NCI-H146 treated with DMSO at 0.1 percent for 48 hours (cell line): ENCODE measurements around the gene TMC6.
A peak's percentile ranks its signal among the peaks of the same experiment; 100 is the strongest.
"Not testable (repeated sequence)": the region's sequence is repeated elsewhere in the genome, so short reads cannot be mapped to it uniquely, and the experiment has no call there.

Experiments
- DNase-seq: peaks from one replicate; lab custom pipeline; 2025; ENCODE audit not compliant: unreplicated experiment; lab: John Stamatoyannopoulos, UW

The TMC6 gene

DNA sequence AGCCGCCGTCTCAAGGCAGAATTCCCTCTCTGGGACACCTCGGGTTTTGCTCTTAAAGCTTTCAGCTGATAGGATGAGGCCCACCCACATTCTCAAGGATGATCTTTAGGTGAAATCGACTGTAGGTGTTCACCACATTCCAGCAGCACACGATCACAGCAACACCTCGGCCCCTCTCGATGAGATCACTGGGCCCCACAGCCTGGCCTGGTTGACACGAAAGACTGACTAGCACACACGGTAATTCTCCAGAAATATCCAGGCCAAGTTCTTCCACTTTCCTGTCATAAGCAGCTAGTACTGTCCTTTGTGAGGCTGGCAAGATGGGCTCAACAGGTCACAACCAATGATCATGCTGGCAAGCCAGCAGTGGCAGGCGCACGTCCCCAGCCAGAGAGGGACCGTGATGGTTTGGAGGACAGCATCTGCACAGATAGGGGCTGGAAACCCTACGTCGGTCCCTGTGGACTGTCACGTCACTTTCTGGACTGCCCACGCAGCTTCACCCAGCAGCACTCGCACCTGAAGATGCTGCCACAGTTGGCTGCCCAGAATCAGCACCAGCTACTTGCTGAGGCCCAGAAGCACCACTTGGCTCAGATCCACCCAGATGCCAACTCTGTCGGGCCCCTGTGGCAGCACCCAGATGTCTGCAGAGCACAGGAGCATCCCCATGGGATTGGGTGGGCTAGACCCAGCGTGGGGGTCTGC, 17.4 kb downstream of the TMC6 start:
- no peak for DNase-seq

DNA sequence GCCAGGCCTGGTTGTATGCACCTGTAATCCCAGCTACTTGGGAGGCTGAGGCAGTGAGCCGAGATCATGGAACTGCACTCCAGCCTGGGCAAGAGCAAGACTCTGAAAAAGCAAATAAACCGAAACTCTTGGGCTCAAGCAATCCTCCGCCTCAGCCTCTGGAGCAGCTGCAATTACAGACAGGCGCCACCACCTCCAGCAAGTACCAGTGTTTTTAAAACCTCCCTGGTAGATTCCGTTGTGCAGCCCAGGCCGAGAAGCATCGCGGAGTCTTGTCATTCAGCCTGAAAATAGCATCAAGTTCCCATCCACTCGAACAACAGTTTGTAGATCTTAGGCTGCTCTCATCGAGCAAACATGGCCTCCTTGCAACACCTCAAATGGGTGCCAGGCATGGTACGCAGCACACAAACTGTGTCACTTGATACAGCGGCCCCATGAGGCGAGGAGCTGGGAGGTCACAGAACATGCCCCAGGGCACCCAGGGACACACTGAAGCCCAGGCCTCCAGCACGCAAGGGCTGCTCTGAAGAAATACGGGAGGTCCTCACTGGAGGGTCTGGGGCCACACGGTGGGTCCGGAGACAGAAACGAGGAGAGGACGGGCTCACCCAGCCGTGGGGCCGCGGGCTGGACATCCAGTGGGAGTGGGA, 18.1 kb downstream of the TMC6 start:
- DNase-seq: no peak

DNA sequence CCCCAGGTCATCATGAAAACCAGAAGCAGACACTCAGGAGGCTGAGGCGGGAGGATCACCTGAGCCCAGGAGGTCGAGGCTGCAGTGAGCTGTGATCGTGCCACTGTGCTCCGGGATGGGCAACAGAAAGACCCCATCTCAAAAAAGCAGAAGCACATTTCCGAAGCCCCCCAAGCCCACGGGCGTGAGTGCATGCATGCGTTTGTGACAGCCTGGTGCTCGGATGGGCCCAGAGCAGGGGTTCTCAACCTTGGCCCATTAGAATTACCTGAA, 19.1 kb downstream of the TMC6 start:
- no peak for DNase-seq

DNA sequence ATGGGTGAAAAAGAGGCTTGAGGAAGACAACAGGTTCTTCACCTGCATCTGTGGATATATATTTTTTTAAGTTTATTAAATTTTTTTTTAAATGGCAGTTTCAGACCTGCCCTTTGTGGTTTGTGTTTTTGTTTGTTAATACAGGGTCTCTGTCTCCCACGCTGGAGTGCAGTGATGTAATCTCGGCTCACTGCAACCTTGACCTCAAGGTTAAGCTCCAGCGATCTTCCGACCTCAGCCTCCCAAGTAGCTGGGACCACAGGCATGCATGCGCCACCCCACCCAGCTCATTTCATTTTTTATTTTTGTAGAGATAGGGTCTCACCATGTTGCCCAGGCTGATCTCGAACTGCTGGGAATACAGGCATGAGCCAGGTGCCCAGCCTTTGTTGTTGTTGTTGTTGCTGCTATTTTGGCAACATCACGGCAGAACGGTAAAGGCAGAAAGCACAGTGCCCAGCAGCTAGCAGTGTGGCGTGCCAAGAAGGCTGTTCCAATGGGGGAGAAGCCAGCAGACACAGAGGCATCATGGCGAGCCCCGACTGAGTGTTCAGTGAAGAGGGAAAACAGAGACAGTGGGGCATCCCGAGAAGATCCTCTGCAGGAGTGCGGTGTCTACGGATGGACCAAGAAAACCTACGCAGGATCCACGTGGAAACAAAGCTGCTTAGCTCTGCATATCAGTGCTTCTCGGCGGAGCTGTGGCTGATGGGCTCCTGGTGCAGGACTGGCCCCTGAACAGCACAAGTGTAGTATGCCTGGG, 19.6 kb downstream of the TMC6 start:
- no peak for DNase-seq

DNA sequence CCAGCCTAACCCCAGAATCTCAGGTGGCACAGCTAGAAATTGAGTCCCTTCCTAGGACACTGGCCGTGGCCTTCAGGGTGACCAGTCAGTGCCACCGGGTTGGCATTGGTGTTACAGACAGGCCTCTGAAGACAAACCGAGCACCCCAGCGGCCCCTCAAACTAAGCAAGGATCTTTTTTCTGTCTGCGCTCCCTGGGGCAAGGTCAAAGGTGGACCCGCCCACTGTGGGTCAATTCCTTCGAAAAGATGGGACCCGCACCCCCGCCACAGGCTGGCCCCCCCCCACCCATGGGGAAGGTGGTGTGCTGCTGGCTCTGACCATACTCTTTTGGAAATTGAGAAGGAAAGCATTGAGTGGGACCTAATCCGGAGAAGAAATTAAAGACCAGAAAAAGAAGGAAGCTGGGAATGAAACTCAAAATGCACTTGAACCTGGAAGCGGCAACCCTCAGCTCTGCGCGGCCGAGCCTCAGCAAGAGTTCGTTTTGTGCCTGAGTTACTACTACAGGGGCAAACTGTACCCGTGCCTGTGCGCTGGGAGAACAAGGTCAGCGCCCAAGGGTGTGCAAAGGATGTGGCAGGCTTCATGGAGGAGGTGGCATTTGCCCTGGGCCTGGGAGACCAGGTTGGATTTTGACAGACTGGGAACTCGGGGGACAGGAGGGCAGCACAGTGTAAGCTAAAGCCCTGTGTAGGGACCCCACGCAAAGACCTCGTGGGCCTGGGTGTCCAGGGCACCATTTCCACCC, 20.4 kb downstream of the TMC6 start:
- no peak for DNase-seq

DNA sequence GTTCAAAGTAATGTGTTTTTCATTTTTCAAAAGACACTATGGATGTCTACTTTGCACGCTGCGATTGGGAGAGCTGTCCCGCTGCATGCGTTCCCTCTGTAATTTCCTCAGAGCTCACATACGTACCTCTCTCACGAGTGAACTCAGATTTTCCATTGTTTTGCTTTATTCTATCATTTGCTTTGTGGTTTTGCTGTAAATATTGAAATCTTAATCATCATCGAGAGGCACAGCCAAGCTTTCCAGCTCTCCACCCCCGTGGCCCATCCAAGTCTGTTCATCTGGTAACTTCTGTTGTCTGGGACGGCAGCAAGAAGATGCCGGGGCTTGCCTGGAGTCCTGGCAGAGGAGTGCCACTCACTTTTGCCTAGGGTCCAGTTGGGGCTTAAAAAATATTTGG, 21.1 kb downstream of the TMC6 start:
- DNase-seq: no peak

DNA sequence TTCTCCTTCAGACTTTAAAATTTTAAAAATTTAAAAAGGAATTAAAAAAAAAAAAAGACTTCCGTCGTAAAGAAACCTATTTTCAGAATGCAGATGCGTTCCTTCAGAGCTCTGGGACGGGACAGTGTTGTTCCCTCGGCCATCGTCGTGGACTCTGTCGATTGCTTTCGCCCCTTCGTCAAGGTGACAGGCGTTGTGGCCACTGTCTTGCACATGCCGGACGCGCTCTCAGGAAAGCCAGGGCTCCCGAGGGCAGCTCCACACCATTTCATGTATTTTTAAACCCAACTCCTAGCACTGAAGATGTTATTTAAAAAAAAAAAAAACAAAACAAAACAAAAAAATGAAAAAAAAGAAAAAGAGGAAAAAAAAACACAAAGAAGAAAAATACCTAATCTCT, 22.3 kb downstream of the TMC6 start:
- no peak for DNase-seq

DNA sequence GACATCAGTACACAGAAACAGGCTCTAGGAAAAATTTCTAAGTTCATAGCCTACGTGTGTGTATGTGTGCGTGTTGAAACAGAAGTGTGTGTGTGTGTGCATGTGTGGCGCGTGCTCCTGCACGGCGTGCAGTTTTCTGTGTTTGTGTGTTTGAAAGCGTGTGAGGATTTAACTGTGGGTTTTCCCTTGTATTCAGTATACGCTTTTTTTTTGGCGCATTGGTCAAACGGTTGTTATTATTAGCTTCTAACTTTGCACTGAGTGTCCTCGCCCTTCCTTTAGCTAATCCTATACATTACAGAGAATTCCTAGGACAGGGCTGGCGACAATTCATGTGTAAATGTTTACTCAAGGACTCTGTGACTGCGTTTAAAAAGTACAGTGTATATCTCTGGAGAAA, 23.0 kb downstream of the TMC6 start:
- no peak for DNase-seq

DNA sequence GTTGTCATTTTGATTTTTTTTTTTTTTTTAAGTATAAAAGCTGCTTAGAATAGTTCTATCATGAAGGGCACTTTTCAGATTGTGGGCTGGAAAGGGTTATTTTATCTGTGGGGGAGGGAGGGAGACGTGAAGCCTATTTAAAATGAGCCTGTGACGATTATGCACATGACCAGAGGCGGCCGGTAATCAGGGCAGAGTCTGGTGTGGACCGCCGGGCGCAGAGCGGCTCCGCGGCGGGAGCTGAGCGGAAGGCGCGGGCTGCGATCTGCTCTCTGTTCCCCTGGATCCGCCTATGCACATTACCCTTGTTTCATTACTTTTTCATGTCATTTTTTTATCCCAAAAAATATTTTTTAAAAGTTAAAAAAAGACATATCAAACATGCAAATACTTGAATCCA, 23.5 kb downstream of the TMC6 start:
- no peak for DNase-seq

DNA sequence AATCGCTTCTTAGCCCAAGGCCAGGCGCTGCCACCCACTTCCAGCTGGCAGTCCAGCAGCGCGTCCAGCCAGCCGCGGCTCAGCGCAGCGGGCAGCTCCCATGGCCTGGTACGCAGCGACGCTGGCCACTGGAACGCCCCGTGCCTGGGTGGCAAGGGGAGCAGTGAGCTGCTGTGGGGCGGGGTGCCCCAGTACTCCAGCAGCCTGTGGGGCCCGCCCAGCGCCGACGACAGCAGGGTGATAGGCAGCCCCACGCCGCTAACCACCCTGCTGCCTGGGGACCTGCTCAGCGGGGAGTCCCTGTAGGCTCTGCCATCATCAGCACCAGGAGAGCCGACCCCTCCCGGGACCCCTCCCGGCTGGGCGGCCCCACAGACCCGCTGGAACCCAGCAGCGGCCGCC, 24.0 kb downstream of the TMC6 start:
- no peak for DNase-seq

DNA sequence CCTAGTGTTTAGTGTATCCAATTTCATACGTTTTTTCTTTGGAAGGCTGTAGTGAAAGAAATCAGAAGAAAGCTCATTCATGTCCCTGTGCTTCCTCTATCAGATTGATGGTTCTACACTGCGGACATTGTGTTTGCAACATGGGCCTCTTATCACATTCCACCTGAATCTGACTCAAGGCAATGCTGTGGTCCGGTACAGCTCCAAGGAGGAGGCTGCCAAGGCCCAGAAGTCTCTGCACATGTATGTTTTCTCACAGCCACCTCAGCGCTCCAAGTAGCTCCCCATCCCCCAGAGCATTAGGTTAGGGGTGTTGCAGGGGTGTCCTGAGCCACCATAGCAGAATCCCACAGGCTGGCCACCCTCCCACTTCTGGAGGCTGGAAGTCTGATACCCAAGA, 25.2 kb downstream of the TMC6 start:
- DNase-seq: no peak

DNA sequence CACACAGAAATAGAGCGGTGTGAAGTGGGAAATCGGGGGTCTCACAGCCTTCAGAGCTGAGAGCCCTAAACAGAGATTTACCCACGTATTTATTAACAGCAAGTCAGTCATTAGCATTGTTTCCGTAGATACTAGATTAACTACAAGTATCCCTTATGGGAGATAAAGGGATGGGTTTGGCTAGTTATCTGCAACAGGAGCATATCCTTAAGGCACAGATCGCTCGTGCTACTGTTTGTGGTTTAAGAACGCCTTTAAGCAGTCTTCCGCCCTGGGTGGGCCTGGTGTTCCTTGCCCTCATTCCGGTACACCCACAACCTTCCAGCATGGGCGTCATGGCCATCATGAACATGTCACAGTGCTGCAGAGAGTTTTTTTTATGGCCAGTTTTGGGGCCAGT, 27.0 kb downstream of the TMC6 start:
- no peak for DNase-seq

DNA sequence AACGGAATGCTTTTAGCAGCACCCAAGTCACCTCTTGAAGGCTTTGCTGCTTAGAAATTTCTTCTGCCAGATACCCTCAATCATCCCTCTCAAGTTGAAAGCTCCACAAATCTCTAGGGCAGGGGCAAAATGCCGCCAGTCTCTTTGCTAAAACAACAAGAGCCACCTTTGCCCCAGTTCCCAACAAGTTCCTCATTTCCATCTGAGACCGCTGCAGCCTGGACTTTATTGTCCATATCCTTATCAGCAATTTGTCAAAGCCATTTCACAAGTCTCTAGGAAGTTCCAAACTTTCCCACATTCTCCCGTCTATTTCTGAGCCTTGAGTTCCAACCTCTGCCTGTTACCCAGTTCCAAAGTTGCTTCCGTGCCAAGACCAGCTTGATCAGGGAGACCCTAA, 27.4 kb downstream of the TMC6 start:
- DNase-seq: no peak

DNA sequence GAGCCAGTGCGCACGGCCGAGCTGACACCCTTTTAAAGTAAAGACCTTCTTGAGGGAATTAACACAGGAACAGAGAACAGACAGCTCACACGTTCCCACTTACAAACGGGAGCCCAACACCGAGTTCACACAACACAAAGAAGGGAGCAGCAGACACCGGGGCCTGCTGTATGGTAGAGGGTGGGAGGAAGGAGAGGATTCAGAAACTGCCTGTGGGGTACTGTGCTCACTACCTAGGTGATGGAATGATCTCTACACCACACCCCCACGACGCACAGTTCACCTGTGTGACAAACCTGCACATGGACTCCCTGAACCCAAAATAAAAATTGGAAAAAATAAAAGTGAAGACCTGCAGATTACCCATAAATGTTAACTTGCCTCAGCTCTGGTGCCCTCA, 32.5 kb downstream of the TMC6 start:
- no peak for DNase-seq

DNA sequence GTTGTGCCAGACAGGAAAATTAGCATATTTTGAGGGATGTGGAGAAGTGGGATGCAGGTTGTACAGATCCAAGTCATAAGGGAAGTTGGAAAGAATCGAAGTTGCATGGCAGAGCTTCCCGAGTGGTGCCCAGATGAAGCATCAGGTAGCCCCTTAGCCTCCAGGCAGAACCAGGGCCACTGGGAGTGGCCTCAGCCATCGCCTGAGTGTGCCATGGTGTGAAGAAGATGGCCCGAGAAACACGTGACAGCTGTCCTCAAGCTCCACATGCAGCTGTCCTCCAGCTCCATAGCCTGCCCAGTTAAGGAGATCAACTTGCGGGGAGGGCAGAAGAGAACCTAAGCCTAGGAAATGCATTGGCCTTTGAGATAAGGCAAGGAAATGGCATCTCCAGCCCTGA, 33.5 kb downstream of the TMC6 start:
- DNase-seq: no peak

DNA sequence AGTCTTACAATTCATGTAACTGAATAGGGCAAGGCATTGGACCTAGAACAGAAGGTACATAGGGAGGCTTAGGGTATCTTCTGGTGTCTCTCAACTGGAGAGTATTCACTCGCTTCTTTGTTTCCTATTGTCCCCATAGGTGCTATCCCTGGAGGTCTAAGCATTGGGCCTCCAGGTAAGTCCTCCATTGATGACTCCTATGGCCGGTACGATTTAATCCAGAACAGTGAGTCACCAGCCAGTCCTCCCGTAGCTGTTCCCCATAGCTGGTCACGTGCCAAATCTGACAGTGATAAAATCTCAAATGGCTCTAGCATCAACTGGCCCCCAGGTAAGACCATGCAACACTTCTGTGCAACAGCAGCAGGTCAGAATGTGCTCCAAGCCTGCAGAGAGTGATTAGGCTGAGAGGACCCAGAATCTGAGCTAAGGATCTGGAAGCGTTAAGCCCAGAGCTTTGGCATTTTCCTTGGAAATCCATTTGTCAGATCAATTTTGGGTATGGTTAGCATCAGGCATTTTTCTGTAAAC, 35.7 kb downstream of the TMC6 start:
- no peak for DNase-seq

DNA sequence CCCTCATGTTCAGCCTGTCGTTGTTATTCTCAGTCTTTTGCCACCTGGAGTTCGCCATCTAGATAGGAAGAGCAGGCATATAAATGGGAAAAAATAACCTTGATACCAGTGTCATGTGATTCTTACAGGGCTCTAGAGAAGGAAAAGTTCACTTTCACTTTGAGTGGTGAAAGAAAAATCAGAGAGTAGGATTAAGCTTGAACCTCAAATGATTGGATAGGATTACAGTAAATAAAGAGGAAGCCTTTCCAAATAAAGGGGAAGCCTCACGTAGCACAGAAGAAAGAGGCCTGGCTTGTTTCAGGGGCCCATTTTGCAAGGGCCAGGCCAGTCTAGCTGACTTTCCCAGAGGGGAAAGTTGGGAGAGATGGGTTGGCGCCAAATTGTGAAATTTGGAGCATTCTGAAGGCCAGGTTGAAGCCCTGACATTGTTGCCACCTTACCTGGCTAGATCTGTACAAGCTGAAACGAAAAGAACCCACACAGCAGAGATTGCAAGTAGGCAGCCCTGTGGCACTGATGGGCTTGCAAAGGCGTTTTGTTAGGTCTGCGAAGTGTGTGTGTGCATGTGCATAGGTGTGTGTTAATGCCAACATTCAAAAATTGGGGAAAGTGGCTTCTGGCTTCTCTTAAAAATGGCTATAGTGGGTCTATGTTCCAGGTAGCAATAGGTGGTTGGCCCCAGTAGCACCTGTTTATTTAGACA, 38.8 kb downstream of the TMC6 start:
- DNase-seq: no peak

DNA sequence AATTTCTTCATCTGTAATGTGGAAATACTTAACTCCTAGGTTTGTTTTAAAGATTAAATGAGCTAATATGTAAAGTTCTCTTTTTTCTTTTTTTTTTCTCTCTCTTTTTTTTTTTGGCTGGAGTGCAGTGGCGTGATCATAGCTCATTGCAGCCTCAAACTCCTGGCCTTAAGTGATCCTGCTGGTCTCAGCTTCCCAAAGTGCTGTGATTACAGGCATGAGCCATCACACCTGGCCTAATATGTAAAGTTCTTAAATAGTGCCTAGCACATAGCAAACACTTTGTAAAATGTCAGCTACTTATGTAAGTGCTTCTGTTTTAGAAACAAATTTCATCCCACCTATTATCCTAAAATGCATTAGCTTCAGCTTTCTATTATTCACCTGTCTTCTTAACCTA, 40.0 kb downstream of the TMC6 start:
- DNase-seq: no peak

DNA sequence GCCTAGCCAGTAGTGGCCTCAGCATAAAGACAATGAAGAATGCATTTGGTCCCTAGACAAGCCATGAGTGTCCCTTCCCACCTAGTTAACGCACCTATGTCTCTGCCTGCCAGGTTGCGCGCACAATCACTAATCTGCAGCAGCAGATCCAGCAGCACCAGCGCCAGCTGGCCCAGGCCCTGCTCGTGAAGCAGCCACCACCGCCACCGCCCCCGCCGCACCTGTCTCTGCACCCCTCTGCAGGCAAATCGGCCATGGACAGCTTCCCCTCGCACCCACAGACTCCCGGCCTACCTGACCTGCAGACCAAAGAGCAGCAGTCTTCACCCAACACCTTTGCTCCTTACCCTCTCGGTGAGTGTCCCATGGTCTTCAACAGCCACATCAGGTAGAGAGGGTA, 41.8 kb downstream of the TMC6 start:
- DNase-seq: no peak

DNA sequence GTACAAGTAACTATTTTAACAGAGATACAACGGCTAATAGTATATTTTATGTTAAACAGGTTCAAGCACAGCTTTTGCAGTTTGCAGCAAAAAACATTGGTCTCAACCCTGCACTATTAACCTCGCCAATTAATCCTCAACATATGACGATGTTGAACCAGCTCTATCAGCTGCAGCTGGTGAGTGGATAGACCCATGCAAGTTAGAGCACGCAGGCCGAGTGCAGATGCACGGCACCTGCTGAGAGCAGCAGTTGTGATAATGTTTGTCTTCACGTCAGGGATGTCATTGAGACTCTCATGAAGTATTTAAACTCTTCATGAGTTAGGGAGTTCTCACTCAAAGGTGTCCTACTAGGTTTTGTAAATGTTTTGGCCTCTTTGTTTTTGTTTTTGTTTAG, 45.6 kb downstream of the TMC6 start:
- DNase-seq: peak; percentile 81

DNA sequence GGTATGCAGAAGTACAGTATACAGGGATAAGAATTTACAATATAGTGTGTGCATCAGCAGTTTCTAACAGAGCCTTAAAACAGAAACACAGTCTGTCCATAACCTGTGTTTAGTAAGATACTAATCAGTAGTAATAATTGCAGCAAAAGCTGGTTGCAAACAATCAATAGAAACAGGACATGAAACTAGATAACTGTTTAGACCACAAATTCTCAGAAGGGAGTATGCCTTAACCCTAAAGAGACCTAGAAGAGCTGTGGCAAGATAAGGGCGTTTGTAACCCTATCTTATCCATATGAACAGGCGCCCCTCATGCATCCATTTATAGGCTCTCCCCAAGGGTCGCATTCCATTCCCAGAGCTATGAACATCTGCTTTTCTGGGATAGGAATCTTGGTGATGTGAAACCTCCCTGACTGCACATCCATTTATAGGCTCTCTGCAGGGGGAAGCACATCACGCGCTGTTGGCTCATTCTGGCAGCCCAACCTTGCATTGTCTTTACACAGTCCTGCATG, 46.1 kb downstream of the TMC6 start:
- not testable (repeated sequence) for DNase-seq
